ENCODE data around the gene RSPO3. TPM values are rescaled to one million over a fixed set of nuclear protein-coding genes. Genes with fewer than 3 reads are reported as not detected.

The RSPO3 gene
- total RNA-seq, 4 donors from 2014 or later = 23.5 to 70.6 (median 45.0) TPM

- no peak for DNase-seq
- H3K27me3 ChIP-seq = no peaks in the 10 kb centered on the region
- H3K4me3 ChIP-seq = no peak overlapping the region
- intact Hi-C loops (cut with DNase I; ENCODE audit: low total_unique reads) = no loop called here
- peak overlapping the region; percentile 91 to 95 for H3K27ac ChIP-seq
- no peaks in the 10 kb centered on the region for H3K9me3 ChIP-seq
- H3K36me3 ChIP-seq = no peaks in the 10 kb centered on the region
- H3K4me1 ChIP-seq = no peaks in the 10 kb centered on the region
- TF ChIP-seq POLR2A (IDR thresholded peaks at IDR 0.05) = no peak
- TF ChIP-seq, protein P1, sequence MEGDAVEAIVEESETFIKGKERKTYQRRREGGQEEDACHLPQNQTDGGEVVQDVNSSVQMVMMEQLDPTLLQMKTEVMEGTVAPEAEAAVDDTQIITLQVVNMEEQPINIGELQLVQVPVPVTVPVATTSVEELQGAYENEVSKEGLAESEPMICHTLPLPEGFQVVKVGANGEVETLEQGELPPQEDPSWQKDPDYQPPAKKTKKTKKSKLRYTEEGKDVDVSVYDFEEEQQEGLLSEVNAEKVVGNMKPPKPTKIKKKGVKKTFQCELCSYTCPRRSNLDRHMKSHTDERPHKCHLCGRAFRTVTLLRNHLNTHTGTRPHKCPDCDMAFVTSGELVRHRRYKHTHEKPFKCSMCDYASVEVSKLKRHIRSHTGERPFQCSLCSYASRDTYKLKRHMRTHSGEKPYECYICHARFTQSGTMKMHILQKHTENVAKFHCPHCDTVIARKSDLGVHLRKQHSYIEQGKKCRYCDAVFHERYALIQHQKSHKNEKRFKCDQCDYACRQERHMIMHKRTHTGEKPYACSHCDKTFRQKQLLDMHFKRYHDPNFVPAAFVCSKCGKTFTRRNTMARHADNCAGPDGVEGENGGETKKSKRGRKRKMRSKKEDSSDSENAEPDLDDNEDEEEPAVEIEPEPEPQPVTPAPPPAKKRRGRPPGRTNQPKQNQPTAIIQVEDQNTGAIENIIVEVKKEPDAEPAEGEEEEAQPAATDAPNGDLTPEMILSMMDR (IDR thresholded peaks at IDR 0.05) = no peak
Observed at GRCh38 chr6:127115746-127116145, 2.7 kb upstream of the RSPO3 start.

DNA sequence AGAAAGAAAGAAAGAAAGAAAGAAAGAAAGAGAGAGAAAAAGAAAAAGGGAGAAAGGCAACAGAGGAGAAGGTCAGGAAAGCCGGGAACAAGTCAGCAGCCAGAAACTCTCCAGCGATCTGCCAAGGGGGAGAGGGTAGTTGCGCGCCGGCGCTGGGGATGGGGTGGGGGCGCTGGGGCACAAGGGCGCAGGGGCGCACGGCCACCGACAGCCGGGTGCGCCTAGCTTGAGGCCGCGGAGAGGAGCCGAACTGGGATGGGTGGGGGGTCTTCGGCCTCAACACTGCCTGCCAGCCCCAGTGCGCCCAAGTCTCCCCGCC, 533 bp upstream of the RSPO3 start:
- TF ChIP-seq, protein P1 (IDR thresholded peaks at IDR 0.05) = no peak
- TF ChIP-seq POLR2A (IDR thresholded peaks at IDR 0.05) = no peak
- intact Hi-C loops (cut with DNase I; ENCODE audit: low total_unique reads) = no loop called here
- no peaks in the 10 kb centered on the region for H3K36me3 ChIP-seq
- no peaks in the 10 kb centered on the region for H3K9me3 ChIP-seq
- peak overlapping the region; percentile 50 to 61 for H3K4me3 ChIP-seq
- DNase-seq = peak in 1 of 2 donors; percentile 18
- H3K27me3 ChIP-seq = no peaks in the 10 kb centered on the region
- H3K4me1 ChIP-seq = no peaks in the 10 kb centered on the region
- H3K27ac ChIP-seq = peak overlapping the region; percentile 91 to 95

GRCh38 chr6:127119102-127120022, 891 bp downstream of the RSPO3 start:
- TF ChIP-seq, protein P1 (IDR thresholded peaks at IDR 0.05) = no peak
- TF ChIP-seq POLR2A (IDR thresholded peaks at IDR 0.05) = peak in 1 of 2 donors; percentile 12
- peak overlapping the region; percentile 91 to 95 for H3K27ac ChIP-seq
- no peaks in the 10 kb centered on the region for H3K36me3 ChIP-seq
- intact Hi-C loops (cut with DNase I; ENCODE audit: low total_unique reads) = no loop called here
- H3K27me3 ChIP-seq = no peaks in the 10 kb centered on the region
- no peaks in the 10 kb centered on the region for H3K9me3 ChIP-seq
- DNase-seq = peak; percentile 29 to 41
- no peaks in the 10 kb centered on the region for H3K4me1 ChIP-seq
- peak overlapping the region; percentile 50 to 61 for H3K4me3 ChIP-seq

GRCh38 chr6:127120023-127120786, 1.7 kb downstream of the RSPO3 start:
- H3K4me1 ChIP-seq = no peaks in the 10 kb centered on the region
- no peaks in the 10 kb centered on the region for H3K27me3 ChIP-seq
- DNase-seq = peak; percentile 29 to 31
- H3K9me3 ChIP-seq = no peaks in the 10 kb centered on the region
- intact Hi-C loops (cut with DNase I; ENCODE audit: low total_unique reads) = no loop called here
- H3K27ac ChIP-seq = peak overlapping the region; percentile 91 to 95
- no peaks in the 10 kb centered on the region for H3K36me3 ChIP-seq
- peak overlapping the region; percentile 50 to 61 for H3K4me3 ChIP-seq
- TF ChIP-seq POLR2A (IDR thresholded peaks at IDR 0.05) = no peak
- TF ChIP-seq, protein P1 (IDR thresholded peaks at IDR 0.05) = no peak

Measured in uterus (tissue), 4 donors.